DOHH2 (cell line): ENCODE results near the gene ATP10A.

Experiments used
- H3F3A ChIP-seq: fragments of 200-600 bp; sonication (generic), shearing (Covaris generic); 2 replicates; pipeline ENCODE4 v1.6.0; 2016; ENCODE audit warnings: antibody characterized with exemption, mild to moderate bottlenecking; ENCODE audit not compliant: control insufficient read depth, insufficient read depth
- H3K27ac ChIP-seq: fragments of 200-600 bp; sonication (generic); 2 replicates; pipeline ENCODE4 v1.5.1; 2014; ENCODE audit warnings: low read depth, mild to moderate bottlenecking, low read length, moderate library complexity
- H3K27me3 ChIP-seq: fragments of 200-600 bp; sonication (generic); 2 replicates; pipeline ENCODE4 v1.6.1; 2014; ENCODE audit warnings: mild to moderate bottlenecking, low read length, mixed read lengths; ENCODE audit not compliant: control insufficient read depth
- H3K36me3 ChIP-seq: fragments of 200-600 bp; sonication (generic); 2 replicates; pipeline ENCODE4 v1.6.1; 2014; ENCODE audit warnings: mild to moderate bottlenecking, low read length, moderate library complexity, mixed read lengths; ENCODE audit not compliant: control insufficient read depth
- H3K4me1 ChIP-seq: fragments of 200-600 bp; sonication (generic); 2 replicates; pipeline ENCODE4 v1.6.1; 2014; ENCODE audit warnings: mild to moderate bottlenecking, low read length, mixed read lengths; ENCODE audit not compliant: control insufficient read depth
- H3K4me2 ChIP-seq: fragments of 200-600 bp; sonication (generic); 2 replicates; pipeline ENCODE4 v1.6.0; 2014; ENCODE audit warnings: mild to moderate bottlenecking, low read length, moderate library complexity
- H3K4me3 ChIP-seq: fragments of 200-600 bp; sonication (generic); 2 replicates; pipeline ENCODE4 v1.5.1; 2014; ENCODE audit warnings: mild to moderate bottlenecking, low read length, mixed read lengths
- H3K79me2 ChIP-seq: fragments of 200-600 bp; sonication (generic); 2 replicates; pipeline ENCODE4 v1.6.1; 2014; ENCODE audit warnings: mild to moderate bottlenecking, low read length, mixed read lengths; ENCODE audit not compliant: control insufficient read depth
- H3K9me2 ChIP-seq: fragments of 200-600 bp; sonication (generic); replicated peaks from 2 replicates; pipeline ENCODE4 v1.6.1; 2014; ENCODE audit warnings: mild to moderate bottlenecking, low read length, mixed read lengths; ENCODE audit not compliant: control insufficient read depth
- H3K9me3 ChIP-seq: fragments of 200-600 bp; sonication (generic); 2 replicates; pipeline ENCODE4 v1.6.1; 2014; ENCODE audit warnings: antibody characterized with exemption, low read length, mixed read lengths; ENCODE audit not compliant: control insufficient read depth, insufficient read depth
- H4K20me1 ChIP-seq: fragments of 200-600 bp; sonication (generic); 2 replicates; pipeline ENCODE4 v1.6.0; 2014; ENCODE audit warnings: low read depth, mild to moderate bottlenecking, antibody characterized with exemption, low read length, moderate library complexity; ENCODE audit not compliant: control insufficient read depth, insufficient read depth
- CTCF ChIP-seq: fragments of 200-600 bp; sonication (generic); IDR thresholded peaks from one replicate; pipeline ENCODE4 v1.5.1; 2014; ENCODE audit warnings: antibody characterized with exemption, mild to moderate bottlenecking, low read depth, low read length; ENCODE audit not compliant: poor library complexity, severe bottlenecking
- EZH2phosphoT487 ChIP-seq: fragments of 200-600 bp; sonication (generic); IDR thresholded peaks from 2 replicates; pipeline ENCODE4 v1.6.1; 2017; ENCODE audit warnings: borderline replicate concordance, mild to moderate bottlenecking, antibody characterized with exemption, low read length, moderate library complexity, mixed read lengths

Gene ATP10A

GRCh38 chr15:25899870-25900269 is 36.7 kb upstream of the ATP10A start:
- Histone ChIP-seq H3K4me1 (no peaks in the 10 kb centered on the region), H3K27ac (no peak overlapping the region), H3K9me3 (peaks cover 21% of the 10 kb centered on the region), H3K36me3 (no peaks in the 10 kb centered on the region), H3K9me2 (no peaks in the 10 kb centered on the region), H3F3A (no peaks in the 10 kb centered on the region), H3K79me2 (no peaks in the 10 kb centered on the region), H3K4me3 (no peak overlapping the region), H3K27me3 (no peaks in the 10 kb centered on the region), H3K4me2 (no peak overlapping the region), H4K20me1 (no peaks in the 10 kb centered on the region)
- TF ChIP-seq CTCF (no peak), EZH2phosphoT487 (no peak)

- Histone ChIP-seq H3K4me3 (no peak overlapping the region), H3K27ac (no peak overlapping the region), H3F3A (no peaks in the 10 kb centered on the region), H3K9me2 (no peaks in the 10 kb centered on the region), H3K9me3 (peaks cover 16% of the 10 kb centered on the region), H3K79me2 (no peaks in the 10 kb centered on the region), H4K20me1 (no peaks in the 10 kb centered on the region), H3K4me2 (no peak overlapping the region), H3K4me1 (no peaks in the 10 kb centered on the region), H3K27me3 (no peaks in the 10 kb centered on the region), H3K36me3 (no peaks in the 10 kb centered on the region)
- no peak for TF ChIP-seq CTCF
- no peak for TF ChIP-seq EZH2phosphoT487
Measured at GRCh38 chr15:25897658-25898057, 34.5 kb upstream of the ATP10A start.

GRCh38 chr15:25894371-25894902 is 31.3 kb upstream of the ATP10A start:
- no peak overlapping the region for H3K27ac ChIP-seq
- H3K4me2 ChIP-seq: no peak overlapping the region
- no peak overlapping the region for H3K4me3 ChIP-seq
- no peaks in the 10 kb centered on the region for H4K20me1 ChIP-seq
- no peaks in the 10 kb centered on the region for H3K36me3 ChIP-seq
- no peaks in the 10 kb centered on the region for H3F3A ChIP-seq
- H3K4me1 ChIP-seq: no peaks in the 10 kb centered on the region
- H3K27me3 ChIP-seq: no peaks in the 10 kb centered on the region
- peaks cover 19% of the 10 kb centered on the region; the same call in 1 of the 2 replicates for H3K9me3 ChIP-seq
- no peaks in the 10 kb centered on the region for H3K9me2 ChIP-seq
- no peaks in the 10 kb centered on the region for H3K79me2 ChIP-seq
- TF ChIP-seq CTCF (no peak), EZH2phosphoT487 (no peak)
